Keratinocyte (primary cell): ENCODE measurements around the gene RCAN3. TPM values are rescaled to one million over a fixed set of nuclear protein-coding genes. Genes with fewer than 3 reads are reported as not detected.

Experiments used
- DNase-seq: peaks from one replicate; pipeline ENCODE4 v3.0.0-alpha.2; 2011; ENCODE audit warnings: low read depth, missing footprints, low spot score
- FAIRE-seq: peaks from 2 replicates; lab custom pipeline; 2011; peaks lifted over from hg19 to GRCh38; lab: Jason Lieb, UNC
- H2AFZ ChIP-seq: 2 replicates; pipeline ENCODE4 v1.6.0; 2012; ENCODE audit warnings: low read length, control low read depth, inconsistent platforms; ENCODE audit not compliant: control insufficient read depth
- H3K27ac ChIP-seq: 2 replicates; pipeline ENCODE4 v1.5.1; 2011; ENCODE audit warnings: low read length; ENCODE audit not compliant: control insufficient read depth, insufficient read depth
- H3K27me3 ChIP-seq: 3 replicates; pipeline ENCODE4 v1.6.0; 2011; ENCODE audit warnings: low read length; ENCODE audit not compliant: control insufficient read depth, insufficient read depth; ENCODE audit errors: extremely low read depth
- H3K36me3 ChIP-seq, 2 experiments: 2 replicates in 1 of 2; 3 replicates in 1 of 2; pipeline ENCODE4 v1.5.1; 2011; ENCODE audit warnings: low read length in 2 of 2, mild to moderate bottlenecking in 1 of 2; ENCODE audit not compliant: control insufficient read depth in 2 of 2, insufficient read depth in 2 of 2; ENCODE audit errors: extremely low read depth in 1 of 2
- H3K4me1 ChIP-seq: 3 replicates; pipeline ENCODE4 v1.5.1; 2011; ENCODE audit warnings: low read length; ENCODE audit not compliant: control insufficient read depth, insufficient read depth; ENCODE audit errors: extremely low read depth
- H3K4me2 ChIP-seq: 3 replicates; pipeline ENCODE4 v1.6.0; 2011; ENCODE audit warnings: low read depth, low read length; ENCODE audit not compliant: control insufficient read depth, insufficient read depth; ENCODE audit errors: extremely low read depth
- H3K4me3 ChIP-seq, 3 experiments: fragments of 200-600 bp in 1 of 3; sonication (generic) in 1 of 3; 2 replicates in 2 of 3; 3 replicates in 1 of 3; pipeline ENCODE4 v1.5.1; 2011 to 2016; ENCODE audit warnings: low read length in 3 of 3, mild to moderate bottlenecking in 3 of 3, control low read depth in 2 of 3, inconsistent platforms in 1 of 3, low read depth in 1 of 3, mixed read lengths in 1 of 3, mixed run types in 1 of 3, moderate library complexity in 1 of 3; ENCODE audit not compliant: control insufficient read depth in 2 of 3, insufficient read depth in 2 of 3; ENCODE audit errors: extremely low read depth in 1 of 3
- H3K79me2 ChIP-seq: 2 replicates; pipeline ENCODE4 v1.6.0; 2012; ENCODE audit warnings: low read length; ENCODE audit not compliant: control insufficient read depth, insufficient read depth
- H3K9ac ChIP-seq: 3 replicates; pipeline ENCODE4 v1.6.0; 2011; ENCODE audit warnings: low read length; ENCODE audit not compliant: control insufficient read depth, insufficient read depth; ENCODE audit errors: extremely low read depth
- H3K9me1 ChIP-seq: 3 replicates; pipeline ENCODE4 v1.6.0; 2011; ENCODE audit warnings: low read length; ENCODE audit not compliant: control insufficient read depth, insufficient read depth; ENCODE audit errors: extremely low read depth
- H3K9me3 ChIP-seq: 2 replicates; pipeline ENCODE4 v1.5.1; 2012; ENCODE audit warnings: low read depth, low read length; ENCODE audit not compliant: control insufficient read depth
- H4K20me1 ChIP-seq: 3 replicates; pipeline ENCODE4 v1.6.0; 2011; ENCODE audit warnings: low read length; ENCODE audit not compliant: control insufficient read depth, insufficient read depth; ENCODE audit errors: extremely low read depth
- EZH2 ChIP-seq: IDR thresholded peaks from one replicate; pipeline ENCODE4 v1.6.1; 2012; ENCODE audit warnings: inconsistent platforms, mild to moderate bottlenecking, low read length, moderate library complexity
- dilution Hi-C: fragments of 300-500 bp; cut with MboI; formaldehyde crosslinking; loops from one replicate; pipeline ENCODE4 v1.7.0; 2020; ENCODE audit warnings: low sequenced_read_pairs; ENCODE audit not compliant: extremely low pct_ligation_motif_present
- polyA plus RNA-seq, 5 experiments: library from polyadenylated mRNA; depleted of rRNA in 3 of 5; stranded (reverse) in 3 of 5; stranded (forward) in 1 of 5; unstranded in 1 of 5; fragments of >200 nt; gene quantifications; 1 replicate in 1 of 5; 2 replicates in 3 of 5; 3 replicates in 1 of 5; pipeline versions ENCODE4 v1.2.1 to v1.2.3, GENCODE V29; 2011 to 2012; ENCODE audit warnings: missing spikeins in 2 of 5, low read depth in 1 of 5, low replicate concordance in 1 of 5
- TF ChIP-seq, protein P1 (sequence below), 3 experiments: IDR thresholded peaks in 1 of 3; conservative IDR thresholded peaks in 1 of 3; optimal IDR thresholded peaks in 1 of 3; 2 replicates in 2 of 3; 3 replicates in 1 of 3; pipeline versions ENCODE3 to v1.5.1; 2011; ENCODE audit warnings: low read length in 3 of 3, mild to moderate bottlenecking in 3 of 3, moderate library complexity in 2 of 3, control low read depth in 1 of 3, inconsistent platforms in 1 of 3; ENCODE audit not compliant: insufficient read depth in 2 of 3; ENCODE audit errors: extremely low read depth in 1 of 3

Gene RCAN3
- polyA plus RNA-seq, 1 donor (not counting 4 experiments of a cell fraction or from before 2014, with no cell fraction given) = 13.8 TPM

DNA sequence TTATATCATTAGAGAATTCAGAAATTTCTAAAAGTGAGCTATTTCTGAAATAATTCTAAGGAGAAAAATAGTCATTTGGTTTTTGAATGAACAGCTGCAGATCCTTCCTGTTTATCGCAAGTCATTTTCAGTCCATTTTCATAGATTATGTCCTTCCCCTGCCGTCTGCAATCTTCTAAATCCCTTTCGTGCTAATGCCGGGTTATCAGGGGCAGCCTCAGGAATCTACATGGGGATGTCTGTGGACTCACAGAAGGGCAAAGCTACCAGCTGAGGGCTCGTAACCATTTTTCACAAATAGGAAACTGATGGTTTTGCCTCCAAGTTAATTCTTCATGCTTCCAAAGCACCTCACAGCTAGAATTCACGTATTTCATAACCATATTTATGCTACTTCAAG is 23.0 kb downstream of the RCAN3 start:
- no peak for DNase-seq
- H3K27me3 ChIP-seq = no peaks in the 10 kb centered on the region
- no peak for FAIRE-seq
- no peaks in the 10 kb centered on the region for H3K9me3 ChIP-seq
- no peaks in the 10 kb centered on the region for H3K4me1 ChIP-seq
- no peaks in the 10 kb centered on the region for H3K79me2 ChIP-seq
- H3K4me3 ChIP-seq = no peak overlapping the region
- H3K36me3 ChIP-seq = peaks cover 0 to 4% of the 10 kb centered on the region in 2 experiments
- no peak overlapping the region for H3K9ac ChIP-seq
- H3K4me2 ChIP-seq = no peak overlapping the region
- no peak overlapping the region for H2AFZ ChIP-seq
- TF ChIP-seq, protein P1, sequence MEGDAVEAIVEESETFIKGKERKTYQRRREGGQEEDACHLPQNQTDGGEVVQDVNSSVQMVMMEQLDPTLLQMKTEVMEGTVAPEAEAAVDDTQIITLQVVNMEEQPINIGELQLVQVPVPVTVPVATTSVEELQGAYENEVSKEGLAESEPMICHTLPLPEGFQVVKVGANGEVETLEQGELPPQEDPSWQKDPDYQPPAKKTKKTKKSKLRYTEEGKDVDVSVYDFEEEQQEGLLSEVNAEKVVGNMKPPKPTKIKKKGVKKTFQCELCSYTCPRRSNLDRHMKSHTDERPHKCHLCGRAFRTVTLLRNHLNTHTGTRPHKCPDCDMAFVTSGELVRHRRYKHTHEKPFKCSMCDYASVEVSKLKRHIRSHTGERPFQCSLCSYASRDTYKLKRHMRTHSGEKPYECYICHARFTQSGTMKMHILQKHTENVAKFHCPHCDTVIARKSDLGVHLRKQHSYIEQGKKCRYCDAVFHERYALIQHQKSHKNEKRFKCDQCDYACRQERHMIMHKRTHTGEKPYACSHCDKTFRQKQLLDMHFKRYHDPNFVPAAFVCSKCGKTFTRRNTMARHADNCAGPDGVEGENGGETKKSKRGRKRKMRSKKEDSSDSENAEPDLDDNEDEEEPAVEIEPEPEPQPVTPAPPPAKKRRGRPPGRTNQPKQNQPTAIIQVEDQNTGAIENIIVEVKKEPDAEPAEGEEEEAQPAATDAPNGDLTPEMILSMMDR (optimal IDR thresholded peaks at IDR 0.05 in 1 of 3, IDR thresholded peaks at IDR 0.05 in 1 of 3, conservative IDR thresholded peaks at IDR 0.05 in 1 of 3; ENCODE audit: extremely low read depth in 1 of 3, insufficient read depth in 2 of 3, low read length in 3 of 3) = no peak
- no peak for TF ChIP-seq EZH2
- H4K20me1 ChIP-seq = no peaks in the 10 kb centered on the region
- dilution Hi-C loops = no loop called here
- no peak overlapping the region for H3K27ac ChIP-seq
- no peaks in the 10 kb centered on the region for H3K9me1 ChIP-seq

DNA sequence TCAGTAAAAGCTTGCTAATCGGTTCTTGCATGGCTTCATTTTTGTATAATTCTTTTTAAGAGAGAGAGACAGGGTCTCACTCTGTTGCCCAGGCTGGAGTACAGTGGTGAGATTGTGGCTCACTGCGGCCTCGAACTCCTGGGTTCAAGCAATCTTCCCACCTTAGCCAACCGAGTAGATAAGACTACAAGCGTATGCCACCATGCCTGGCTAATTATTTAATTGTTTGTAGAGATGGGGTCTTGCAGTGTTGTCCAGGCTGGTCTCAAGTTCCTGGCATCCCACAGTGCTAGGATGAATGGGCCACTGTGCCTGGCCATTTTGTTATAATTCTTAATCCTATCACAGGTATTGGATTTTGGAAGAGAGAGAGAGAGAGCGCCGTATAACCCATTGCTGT is 23.4 kb downstream of the RCAN3 start:
- Histone ChIP-seq H3K9ac (no peak overlapping the region), H3K4me1 (no peaks in the 10 kb centered on the region), H3K4me3 (no peak overlapping the region), H3K9me1 (no peaks in the 10 kb centered on the region), H3K79me2 (no peaks in the 10 kb centered on the region), H3K36me3 (peaks cover 0 to 4% of the 10 kb centered on the region in 2 experiments), H3K4me2 (no peak overlapping the region), H3K27me3 (no peaks in the 10 kb centered on the region), H3K27ac (no peak overlapping the region), H3K9me3 (no peaks in the 10 kb centered on the region), H4K20me1 (no peaks in the 10 kb centered on the region), H2AFZ (no peak overlapping the region)
- TF ChIP-seq EZH2 = no peak
- TF ChIP-seq, protein P1 (optimal IDR thresholded peaks at IDR 0.05 in 1 of 3, IDR thresholded peaks at IDR 0.05 in 1 of 3, conservative IDR thresholded peaks at IDR 0.05 in 1 of 3; ENCODE audit: extremely low read depth in 1 of 3, insufficient read depth in 2 of 3, low read length in 3 of 3) = no peak
- FAIRE-seq (no peak), DNase-seq (no peak)
- dilution Hi-C loops = no loop called here
